A204.1 (cell line): ENCODE measurements around the gene CCDC170.

Experiments
- FAIRE-seq: peaks from 2 replicates; lab custom pipeline; 2012; peaks lifted over from hg19 to GRCh38; lab: Jason Lieb, UNC

Gene CCDC170

GRCh38 chr6:151618717-151619116 lies 124.9 kb downstream of the CCDC170 start:
- FAIRE-seq, result no peak

- FAIRE-seq, result no peak
Measured at GRCh38 chr6:151620179-151620578, 126.4 kb downstream of the CCDC170 start.

GRCh38 chr6:151624071-151624470 lies 130.3 kb downstream of the CCDC170 start:
- no peak for FAIRE-seq

GRCh38 chr6:151624481-151624880 lies 130.7 kb downstream of the CCDC170 start:
- FAIRE-seq, result no peak

- FAIRE-seq, result no peak
Measured at GRCh38 chr6:151624900-151625536, 131.2 kb downstream of the CCDC170 start.

GRCh38 chr6:151627689-151628444 lies 134.1 kb downstream of the CCDC170 start:
- FAIRE-seq, result no peak

GRCh38 chr6:151629791-151630190 lies 136.0 kb downstream of the CCDC170 start:
- no peak for FAIRE-seq

- FAIRE-seq, result no peak
Measured at GRCh38 chr6:151630387-151630786, 136.6 kb downstream of the CCDC170 start.

- no peak for FAIRE-seq
Measured at GRCh38 chr6:151630991-151631655, 137.3 kb downstream of the CCDC170 start.

- FAIRE-seq, result no peak
Measured at GRCh38 chr6:151632415-151632987, 138.7 kb downstream of the CCDC170 start.

- no peak for FAIRE-seq
Measured at GRCh38 chr6:151633526-151634335, 139.9 kb downstream of the CCDC170 start.

- no peak for FAIRE-seq
Measured at GRCh38 chr6:151634336-151634720, 140.5 kb downstream of the CCDC170 start.

GRCh38 chr6:151635741-151636140 lies 141.9 kb downstream of the CCDC170 start:
- FAIRE-seq, result no peak

- FAIRE-seq, result no peak
Measured at GRCh38 chr6:151637814-151638213, 144.0 kb downstream of the CCDC170 start.

- no peak for FAIRE-seq
Measured at GRCh38 chr6:151639750-151640149, 145.9 kb downstream of the CCDC170 start.

- FAIRE-seq, result no peak
Measured at GRCh38 chr6:151641028-151641427, 147.2 kb downstream of the CCDC170 start.

- no peak for FAIRE-seq
Measured at GRCh38 chr6:151647976-151648639, 154.3 kb downstream of the CCDC170 start.

- no peak for FAIRE-seq
Measured at GRCh38 chr6:151649835-151650234, 156.0 kb downstream of the CCDC170 start.

- no peak for FAIRE-seq
Measured at GRCh38 chr6:151651639-151652038, 157.8 kb downstream of the CCDC170 start.

GRCh38 chr6:151652325-151652724 lies 158.5 kb downstream of the CCDC170 start:
- FAIRE-seq, result no peak

GRCh38 chr6:151655099-151655498 lies 161.3 kb downstream of the CCDC170 start:
- no peak for FAIRE-seq

GRCh38 chr6:151656392-151656791 lies 162.6 kb downstream of the CCDC170 start:
- FAIRE-seq, result no peak
